ENCODE results near the gene ABHD2.

ABHD2 gene

DNA sequence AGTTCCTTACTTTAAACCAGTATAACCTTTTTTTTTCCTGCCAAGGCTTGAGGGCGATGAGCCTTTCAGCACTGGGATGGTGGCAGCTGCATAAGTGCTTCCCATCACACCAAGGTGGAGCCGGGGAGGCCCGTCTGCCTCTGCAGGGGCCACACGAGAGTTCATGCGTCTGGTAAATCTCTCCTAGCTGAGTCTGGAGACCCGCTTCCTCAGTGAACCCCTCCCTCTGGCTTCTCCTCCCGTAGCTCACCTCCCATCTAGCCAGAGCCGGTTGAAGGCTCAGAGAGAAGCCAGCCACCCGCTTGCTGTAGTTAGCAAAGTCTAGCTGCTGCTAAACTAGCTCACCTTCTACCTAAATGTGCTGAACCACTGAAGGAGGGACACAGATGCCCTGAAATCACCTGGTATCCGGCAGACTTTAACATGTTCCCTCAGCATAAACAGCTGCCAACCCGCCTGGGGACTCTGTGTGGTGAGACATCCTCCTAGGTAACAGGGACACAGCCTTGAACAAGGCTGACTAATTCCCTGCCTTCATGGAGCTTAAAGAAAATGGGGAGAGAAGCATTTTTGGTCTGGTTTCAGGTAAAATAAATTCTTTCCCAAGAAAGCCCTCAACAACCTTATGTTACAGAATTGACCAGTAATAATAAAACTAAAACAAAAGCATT, 90.2 kb downstream of the ABHD2 start:
- TF ChIP-seq, protein P1, sequence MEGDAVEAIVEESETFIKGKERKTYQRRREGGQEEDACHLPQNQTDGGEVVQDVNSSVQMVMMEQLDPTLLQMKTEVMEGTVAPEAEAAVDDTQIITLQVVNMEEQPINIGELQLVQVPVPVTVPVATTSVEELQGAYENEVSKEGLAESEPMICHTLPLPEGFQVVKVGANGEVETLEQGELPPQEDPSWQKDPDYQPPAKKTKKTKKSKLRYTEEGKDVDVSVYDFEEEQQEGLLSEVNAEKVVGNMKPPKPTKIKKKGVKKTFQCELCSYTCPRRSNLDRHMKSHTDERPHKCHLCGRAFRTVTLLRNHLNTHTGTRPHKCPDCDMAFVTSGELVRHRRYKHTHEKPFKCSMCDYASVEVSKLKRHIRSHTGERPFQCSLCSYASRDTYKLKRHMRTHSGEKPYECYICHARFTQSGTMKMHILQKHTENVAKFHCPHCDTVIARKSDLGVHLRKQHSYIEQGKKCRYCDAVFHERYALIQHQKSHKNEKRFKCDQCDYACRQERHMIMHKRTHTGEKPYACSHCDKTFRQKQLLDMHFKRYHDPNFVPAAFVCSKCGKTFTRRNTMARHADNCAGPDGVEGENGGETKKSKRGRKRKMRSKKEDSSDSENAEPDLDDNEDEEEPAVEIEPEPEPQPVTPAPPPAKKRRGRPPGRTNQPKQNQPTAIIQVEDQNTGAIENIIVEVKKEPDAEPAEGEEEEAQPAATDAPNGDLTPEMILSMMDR (IDR thresholded peaks at IDR 0.05; ENCODE audit: insufficient read depth, missing control alignments): no peak
- FAIRE-seq (no peak), DNase-seq (ENCODE audit: insufficient read length, low spot score) (no peak)

DNA sequence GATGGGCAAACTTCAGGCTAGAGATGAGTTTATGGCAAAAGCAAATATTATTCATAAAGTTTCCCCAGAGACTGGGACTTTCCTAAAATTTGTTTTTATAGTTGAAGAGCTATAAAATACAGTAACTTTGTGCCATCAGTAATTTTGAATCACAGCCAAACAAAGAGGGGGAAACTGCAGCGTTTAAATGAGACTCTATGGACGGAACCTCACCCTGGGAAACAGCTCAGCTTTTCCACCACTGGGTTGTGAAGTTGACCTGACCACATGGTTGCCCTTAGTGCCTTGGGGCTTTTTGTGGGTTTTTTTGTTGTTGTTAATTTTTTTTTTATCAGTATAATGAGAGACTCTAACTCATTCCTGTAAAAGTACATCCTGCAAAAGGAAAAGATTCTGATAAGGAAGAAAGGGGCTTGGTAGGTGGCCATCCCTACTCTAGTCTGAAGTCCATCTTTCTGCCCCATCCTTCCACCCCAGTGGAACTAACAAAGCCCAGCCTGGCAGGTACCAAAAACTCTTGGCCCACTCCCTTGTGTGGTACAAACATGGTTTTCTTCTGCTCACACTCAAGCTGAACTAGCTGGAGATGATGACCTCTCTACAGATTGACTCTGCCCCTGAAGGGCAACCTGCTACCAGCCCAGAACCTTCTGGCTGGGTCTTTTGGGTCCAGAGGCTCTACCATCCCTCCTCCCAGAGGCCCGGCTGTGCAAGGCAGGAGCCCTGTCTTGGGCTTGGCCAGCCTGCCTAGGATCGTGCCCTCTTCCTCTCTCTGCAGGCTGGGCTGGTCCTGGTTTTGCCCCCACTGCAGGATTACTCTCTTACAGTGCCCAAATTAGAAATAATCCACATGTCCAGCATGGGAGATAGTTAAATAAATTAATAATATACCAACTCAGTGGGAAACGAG, 92.0 kb downstream of the ABHD2 start:
- TF ChIP-seq, protein P1 (IDR thresholded peaks at IDR 0.05; ENCODE audit: insufficient read depth, missing control alignments): no peak
- DNase-seq (ENCODE audit: insufficient read length, low spot score) (no peak), FAIRE-seq (no peak)

DNA sequence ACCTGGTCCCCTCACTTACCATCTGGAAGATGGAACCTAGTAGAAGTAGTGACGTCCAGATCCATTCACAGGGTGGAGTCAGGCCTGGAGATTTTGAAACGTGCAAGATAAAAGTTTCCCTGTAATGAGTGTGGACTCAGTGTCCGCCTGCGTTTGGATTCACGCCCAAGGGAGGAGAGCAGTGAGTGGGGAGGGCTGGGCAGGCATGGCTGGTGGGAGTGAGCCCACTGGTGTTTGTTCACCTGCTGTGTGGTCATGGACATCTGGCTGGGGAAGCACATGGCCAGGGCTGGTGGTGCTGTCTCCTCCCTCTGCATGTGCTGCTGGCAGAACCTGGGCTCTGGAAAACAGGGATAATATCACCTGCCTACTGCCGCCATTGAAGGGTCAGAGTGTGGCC, 96.1 kb downstream of the ABHD2 start:
- TF ChIP-seq, protein P1 (IDR thresholded peaks at IDR 0.05; ENCODE audit: insufficient read depth, missing control alignments): no peak
- DNase-seq (ENCODE audit: insufficient read length, low spot score) (no peak), FAIRE-seq (no peak)

DNA sequence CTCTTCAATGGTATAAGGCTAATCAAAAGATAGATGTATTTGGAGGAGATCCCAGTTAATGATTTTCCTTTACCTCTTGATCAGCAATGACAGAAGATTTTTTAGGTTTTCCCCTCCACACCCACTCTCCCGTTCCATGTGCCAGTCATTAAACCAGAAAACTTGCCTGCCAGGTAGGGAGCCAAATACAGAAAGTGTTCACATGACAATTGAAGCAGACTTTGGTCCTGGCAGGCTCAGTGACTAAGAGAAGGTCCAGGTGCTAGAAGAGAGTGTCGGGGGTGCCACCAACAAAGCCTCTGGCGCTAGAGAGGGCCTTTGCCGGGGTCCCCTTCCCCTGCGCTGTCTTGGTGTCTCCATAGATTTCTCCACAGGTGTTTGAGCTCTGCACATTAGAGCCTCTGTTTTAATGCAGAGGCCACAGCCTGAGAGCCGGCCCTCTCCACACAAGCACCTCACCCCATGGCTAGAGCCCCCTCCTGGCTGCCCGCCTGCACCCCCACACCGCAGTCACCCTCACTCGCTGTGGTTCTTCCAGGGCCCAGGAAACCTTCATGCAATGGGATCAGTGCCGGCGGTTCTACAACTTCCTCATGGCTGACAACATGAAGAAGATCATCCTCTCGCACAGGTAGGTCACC, 96.8 kb downstream of the ABHD2 start:
- no peak for DNase-seq (ENCODE audit: insufficient read length, low spot score)
- TF ChIP-seq, protein P1 (IDR thresholded peaks at IDR 0.05; ENCODE audit: insufficient read depth, missing control alignments): no peak
- FAIRE-seq: no peak

DNA sequence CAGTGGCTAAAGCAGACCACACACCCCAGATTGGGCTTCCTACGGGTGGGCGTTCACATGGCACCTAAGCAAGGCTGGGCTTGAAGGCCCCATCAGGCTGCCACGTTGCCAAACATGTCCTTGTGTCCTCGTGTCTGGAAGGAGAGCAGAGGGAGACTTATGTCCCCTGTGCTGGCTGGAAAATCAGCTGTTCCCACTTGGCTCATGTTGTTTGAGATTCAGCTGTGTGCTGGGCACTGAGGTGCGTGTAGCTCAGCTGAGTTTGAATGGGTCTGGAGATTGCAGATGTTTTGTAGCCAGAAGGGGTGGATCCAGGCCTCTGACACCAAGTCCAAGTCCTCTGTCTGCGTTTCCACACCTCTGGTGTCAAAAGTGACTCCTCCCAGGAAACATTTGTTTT, 98.5 kb downstream of the ABHD2 start:
- TF ChIP-seq, protein P1 (IDR thresholded peaks at IDR 0.05; ENCODE audit: insufficient read depth, missing control alignments): no peak
- FAIRE-seq: no peak

DNA sequence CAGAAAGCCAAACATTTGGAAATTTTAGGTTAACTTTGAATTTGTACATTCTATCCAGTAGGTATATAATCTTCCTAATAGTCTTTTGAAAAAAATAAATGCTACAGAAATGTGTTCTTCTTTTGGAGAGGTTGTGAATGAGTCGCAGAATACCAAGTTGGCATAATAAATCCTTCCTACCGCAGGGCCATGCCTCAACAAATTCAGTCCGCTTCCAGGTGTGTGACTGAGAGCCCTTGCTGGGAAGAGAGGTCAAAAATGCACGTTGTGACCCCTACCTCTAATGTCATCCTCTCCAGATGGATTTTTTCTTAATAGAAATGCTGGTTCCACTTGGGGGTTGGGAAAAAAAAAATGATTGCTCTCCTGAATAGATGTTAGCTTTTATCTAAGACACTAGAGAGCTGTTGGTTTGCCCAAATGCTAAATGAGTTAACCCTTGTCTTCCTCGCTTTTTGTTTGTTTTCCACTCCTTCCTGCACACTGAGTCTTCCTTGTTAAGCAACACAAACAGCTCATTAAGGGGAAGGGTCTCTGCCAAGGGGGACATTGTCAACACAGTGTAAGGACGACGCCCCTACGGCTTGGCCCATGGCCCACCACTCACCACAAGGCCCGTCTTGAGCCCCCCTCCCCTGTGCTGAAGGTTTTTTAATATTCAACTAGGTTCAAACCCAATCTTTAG, 99.2 kb downstream of the ABHD2 start:
- TF ChIP-seq, protein P1 (IDR thresholded peaks at IDR 0.05; ENCODE audit: insufficient read depth, missing control alignments): no peak

More for the DNA sequence above, 98.5 kb downstream of the ABHD2 start:
- no peak for DNase-seq (ENCODE audit: insufficient read length, low spot score)

More for the DNA sequence above, 99.2 kb downstream of the ABHD2 start:
- no peak for FAIRE-seq
- no peak for DNase-seq (ENCODE audit: insufficient read length, low spot score)
